ENCODE data around the gene SPATA3. TPM values are rescaled to one million over a fixed set of nuclear protein-coding genes. Genes with fewer than 3 reads are reported as not detected.
A peak's percentile ranks its signal among the peaks of the same experiment; 100 is the strongest.

Gene SPATA3
- total and polyA plus RNA-seq, 2 of the 13 experiments (the other 11 are each of a cell fraction or from before 2014, with no cell fraction given), result not detected

DNA sequence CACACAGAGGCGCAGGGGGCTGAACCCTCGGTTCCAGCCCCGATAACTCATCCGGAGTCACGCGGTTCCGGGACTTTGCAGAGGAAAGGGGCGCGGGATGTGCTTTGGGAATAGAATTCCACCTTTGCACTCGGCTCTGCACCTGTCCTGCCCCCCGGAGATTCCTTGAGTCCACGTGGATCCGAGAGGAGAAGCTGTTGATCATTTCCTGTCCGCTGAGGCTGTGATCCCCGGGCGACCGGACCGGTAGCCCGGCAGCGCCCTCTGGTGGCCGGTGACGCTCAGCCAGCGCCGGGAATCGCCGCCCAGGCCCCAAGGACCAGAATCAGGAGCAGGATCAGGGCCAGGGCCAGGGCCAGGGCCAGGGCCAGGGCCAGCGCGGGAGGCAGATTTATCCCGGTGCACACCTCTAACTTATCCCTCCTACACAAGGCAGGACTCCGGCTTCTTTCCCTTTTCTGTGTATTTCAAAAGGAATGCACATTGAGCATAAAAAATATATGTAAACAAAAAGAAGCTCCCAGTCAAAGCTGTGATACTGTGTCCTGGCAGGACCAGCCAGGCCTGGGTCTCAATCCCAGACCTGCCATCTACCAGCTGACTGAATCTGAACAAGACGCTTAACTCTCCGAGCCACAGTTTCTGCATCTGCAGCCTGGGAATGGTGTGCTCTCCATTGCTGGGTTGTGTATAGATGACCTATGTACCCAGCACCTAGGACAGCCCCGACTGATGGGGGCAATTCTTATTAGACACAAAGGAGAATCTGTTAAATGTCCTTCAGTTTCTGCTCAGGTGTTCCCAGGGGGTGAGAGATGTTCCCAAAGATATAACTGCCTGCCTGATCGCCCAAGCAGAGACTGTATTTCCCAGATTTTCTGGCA lies 8.5 kb upstream of the SPATA3 start (continued):
- TF ChIP-seq, protein P1, sequence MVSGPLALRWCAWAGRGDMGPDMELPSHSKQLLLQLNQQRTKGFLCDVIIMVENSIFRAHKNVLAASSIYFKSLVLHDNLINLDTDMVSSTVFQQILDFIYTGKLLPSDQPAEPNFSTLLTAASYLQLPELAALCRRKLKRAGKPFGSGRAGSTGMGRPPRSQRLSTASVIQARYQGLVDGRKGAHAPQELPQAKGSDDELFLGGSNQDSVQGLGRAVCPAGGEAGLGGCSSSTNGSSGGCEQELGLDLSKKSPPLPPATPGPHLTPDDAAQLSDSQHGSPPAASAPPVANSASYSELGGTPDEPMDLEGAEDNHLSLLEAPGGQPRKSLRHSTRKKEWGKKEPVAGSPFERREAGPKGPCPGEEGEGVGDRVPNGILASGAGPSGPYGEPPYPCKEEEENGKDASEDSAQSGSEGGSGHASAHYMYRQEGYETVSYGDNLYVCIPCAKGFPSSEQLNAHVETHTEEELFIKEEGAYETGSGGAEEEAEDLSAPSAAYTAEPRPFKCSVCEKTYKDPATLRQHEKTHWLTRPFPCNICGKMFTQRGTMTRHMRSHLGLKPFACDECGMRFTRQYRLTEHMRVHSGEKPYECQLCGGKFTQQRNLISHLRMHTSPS (CRISPR knock-in tag; IDR thresholded peaks at IDR 0.05; ENCODE audit: low read depth), result no peak; the same call in 1 of the 2 replicates
- TF ChIP-seq HDAC2 (CRISPR knock-in tag; IDR thresholded peaks at IDR 0.05) (no peak), ZNF879 (CRISPR knock-in tag; IDR thresholded peaks at IDR 0.05) (no peak), TGIF2 (CRISPR knock-in tag; IDR thresholded peaks at IDR 0.05) (peak; percentile 68; the same call in 1 of the 2 replicates), YY1 (IDR thresholded peaks at IDR 0.05; ENCODE audit: insufficient read depth, insufficient replicate concordance, low read depth, low read length) (peak; percentile 76), AKAP8 (CRISPR knock-in tag; IDR thresholded peaks at IDR 0.05) (no peak), ZNF251 (CRISPR knock-in tag; IDR thresholded peaks at IDR 0.05) (no peak), SP140L (CRISPR knock-in tag; IDR thresholded peaks at IDR 0.05; ENCODE audit: borderline replicate concordance) (no peak; the same call in 1 of the 2 replicates), GLI4 (CRISPR knock-in tag; IDR thresholded peaks at IDR 0.05; ENCODE audit: borderline replicate concordance) (no peak), SP1 (IDR thresholded peaks at IDR 0.05) (no peak), SP1 (CRISPR knock-in tag; IDR thresholded peaks at IDR 0.05) (no peak), ZNF124 (CRISPR knock-in tag; IDR thresholded peaks at IDR 0.05) (peak; percentile 90; the same call in 1 of the 2 replicates), ZNF180 (CRISPR knock-in tag; IDR thresholded peaks at IDR 0.05; ENCODE audit: borderline replicate concordance, low read depth) (no peak), CCAR2 (optimal IDR thresholded peaks at IDR 0.05; ENCODE audit: low read depth, low read length) (no peak), PTBP1 (IDR thresholded peaks at IDR 0.05; ENCODE audit: low read depth, low read length, poor library complexity, severe bottlenecking) (peak; percentile 55)
- TF ChIP-seq, protein P2, sequence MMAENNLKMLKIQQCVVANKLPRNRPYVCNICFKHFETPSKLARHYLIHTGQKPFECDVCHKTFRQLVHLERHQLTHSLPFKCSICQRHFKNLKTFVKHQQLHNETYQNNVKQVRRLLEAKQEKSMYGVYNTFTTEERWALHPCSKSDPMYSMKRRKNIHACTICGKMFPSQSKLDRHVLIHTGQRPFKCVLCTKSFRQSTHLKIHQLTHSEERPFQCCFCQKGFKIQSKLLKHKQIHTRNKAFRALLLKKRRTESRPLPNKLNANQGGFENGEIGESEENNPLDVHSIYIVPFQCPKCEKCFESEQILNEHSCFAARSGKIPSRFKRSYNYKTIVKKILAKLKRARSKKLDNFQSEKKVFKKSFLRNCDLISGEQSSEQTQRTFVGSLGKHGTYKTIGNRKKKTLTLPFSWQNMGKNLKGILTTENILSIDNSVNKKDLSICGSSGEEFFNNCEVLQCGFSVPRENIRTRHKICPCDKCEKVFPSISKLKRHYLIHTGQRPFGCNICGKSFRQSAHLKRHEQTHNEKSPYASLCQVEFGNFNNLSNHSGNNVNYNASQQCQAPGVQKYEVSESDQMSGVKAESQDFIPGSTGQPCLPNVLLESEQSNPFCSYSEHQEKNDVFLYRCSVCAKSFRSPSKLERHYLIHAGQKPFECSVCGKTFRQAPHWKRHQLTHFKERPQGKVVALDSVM (CRISPR knock-in tag; IDR thresholded peaks at IDR 0.05), result peak; percentile 67
- TF ChIP-seq, protein P3, sequence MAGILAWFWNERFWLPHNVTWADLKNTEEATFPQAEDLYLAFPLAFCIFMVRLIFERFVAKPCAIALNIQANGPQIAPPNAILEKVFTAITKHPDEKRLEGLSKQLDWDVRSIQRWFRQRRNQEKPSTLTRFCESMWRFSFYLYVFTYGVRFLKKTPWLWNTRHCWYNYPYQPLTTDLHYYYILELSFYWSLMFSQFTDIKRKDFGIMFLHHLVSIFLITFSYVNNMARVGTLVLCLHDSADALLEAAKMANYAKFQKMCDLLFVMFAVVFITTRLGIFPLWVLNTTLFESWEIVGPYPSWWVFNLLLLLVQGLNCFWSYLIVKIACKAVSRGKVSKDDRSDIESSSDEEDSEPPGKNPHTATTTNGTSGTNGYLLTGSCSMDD (CRISPR knock-in tag; IDR thresholded peaks at IDR 0.05), result no peak
- TF ChIP-seq, protein P4, sequence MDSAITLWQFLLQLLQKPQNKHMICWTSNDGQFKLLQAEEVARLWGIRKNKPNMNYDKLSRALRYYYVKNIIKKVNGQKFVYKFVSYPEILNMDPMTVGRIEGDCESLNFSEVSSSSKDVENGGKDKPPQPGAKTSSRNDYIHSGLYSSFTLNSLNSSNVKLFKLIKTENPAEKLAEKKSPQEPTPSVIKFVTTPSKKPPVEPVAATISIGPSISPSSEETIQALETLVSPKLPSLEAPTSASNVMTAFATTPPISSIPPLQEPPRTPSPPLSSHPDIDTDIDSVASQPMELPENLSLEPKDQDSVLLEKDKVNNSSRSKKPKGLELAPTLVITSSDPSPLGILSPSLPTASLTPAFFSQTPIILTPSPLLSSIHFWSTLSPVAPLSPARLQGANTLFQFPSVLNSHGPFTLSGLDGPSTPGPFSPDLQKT (CRISPR knock-in tag; IDR thresholded peaks at IDR 0.05; ENCODE audit: borderline replicate concordance), result no peak
- TF ChIP-seq, protein P5, sequence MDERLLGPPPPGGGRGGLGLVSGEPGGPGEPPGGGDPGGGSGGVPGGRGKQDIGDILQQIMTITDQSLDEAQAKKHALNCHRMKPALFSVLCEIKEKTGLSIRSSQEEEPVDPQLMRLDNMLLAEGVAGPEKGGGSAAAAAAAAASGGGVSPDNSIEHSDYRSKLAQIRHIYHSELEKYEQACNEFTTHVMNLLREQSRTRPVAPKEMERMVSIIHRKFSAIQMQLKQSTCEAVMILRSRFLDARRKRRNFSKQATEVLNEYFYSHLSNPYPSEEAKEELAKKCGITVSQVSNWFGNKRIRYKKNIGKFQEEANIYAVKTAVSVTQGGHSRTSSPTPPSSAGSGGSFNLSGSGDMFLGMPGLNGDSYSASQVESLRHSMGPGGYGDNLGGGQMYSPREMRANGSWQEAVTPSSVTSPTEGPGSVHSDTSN (CRISPR knock-in tag; IDR thresholded peaks at IDR 0.05), result no peak
